SU-DHL-6 (cell line): ENCODE data around the gene FREY1.

Experiments used
- H2AFZ ChIP-seq: fragments of 200-600 bp; sonication (generic); 2 replicates; pipeline ENCODE4 v1.6.1; 2014; ENCODE audit warnings: low read depth, mild to moderate bottlenecking, moderate library complexity, mixed read lengths, antibody characterized with exemption, low read length; ENCODE audit not compliant: severe bottlenecking
- H3F3A ChIP-seq: fragments of 200-600 bp; shearing (Covaris generic); 2 replicates; pipeline ENCODE4 v1.6.0; 2016; ENCODE audit warnings: antibody characterized with exemption, mild to moderate bottlenecking; ENCODE audit not compliant: insufficient read depth
- H3K27ac ChIP-seq: fragments of 200-600 bp; sonication (generic); 2 replicates; pipeline ENCODE4 v1.5.1; 2016; ENCODE audit warnings: low read depth, mild to moderate bottlenecking, low read length, moderate library complexity, mixed read lengths
- H3K27me3 ChIP-seq: fragments of 200-600 bp; sonication (generic), shearing (Covaris generic); 2 replicates; pipeline ENCODE4 v1.6.0; 2014; ENCODE audit warnings: mild to moderate bottlenecking, low read length
- H3K36me3 ChIP-seq: fragments of 200-600 bp; sonication (generic); 2 replicates; pipeline ENCODE4 v1.6.1; 2014; ENCODE audit warnings: mild to moderate bottlenecking, low read length, mixed read lengths
- H3K4me2 ChIP-seq: fragments of 300-600, 200-600 bp; shearing (Covaris generic), sonication (generic); 2 replicates; pipeline ENCODE4 v1.6.0; 2014; ENCODE audit warnings: low read length, low read depth, mild to moderate bottlenecking; ENCODE audit not compliant: poor library complexity, severe bottlenecking
- H3K4me3 ChIP-seq: fragments of 200-600 bp; sonication (generic); 2 replicates; pipeline ENCODE4 v1.5.1; 2014; ENCODE audit warnings: antibody characterized with exemption, low read length, mild to moderate bottlenecking, mixed read lengths; ENCODE audit not compliant: insufficient read depth, poor library complexity, severe bottlenecking
- H3K79me2 ChIP-seq: fragments of 200-600 bp; sonication (generic); 2 replicates; pipeline ENCODE4 v1.6.1; 2014; ENCODE audit warnings: mild to moderate bottlenecking, low read length, moderate library complexity; ENCODE audit not compliant: insufficient read depth
- H3K9ac ChIP-seq: fragments of 200-600 bp; sonication (generic); 2 replicates; pipeline ENCODE4 v1.7.0; 2014; ENCODE audit warnings: mild to moderate bottlenecking, low read length
- H3K9me2 ChIP-seq: fragments of 200-600 bp; sonication (generic); replicated peaks from 2 replicates; pipeline ENCODE4 v1.6.1; 2014; ENCODE audit warnings: low read length; ENCODE audit not compliant: insufficient read depth
- H3K9me3 ChIP-seq: fragments of 200-600 bp; sonication (generic); 2 replicates; pipeline ENCODE4 v1.6.1; 2014; ENCODE audit warnings: low read length, mixed read lengths; ENCODE audit not compliant: insufficient read depth
- H4K20me1 ChIP-seq: fragments of 200-600 bp; sonication (generic); 2 replicates; pipeline ENCODE4 v1.6.1; 2014; ENCODE audit warnings: low read depth, mild to moderate bottlenecking, antibody characterized with exemption, low read length, moderate library complexity, mixed read lengths
- EZH2phosphoT487 ChIP-seq: fragments of 200-600 bp; sonication (generic), shearing (Covaris generic); conservative IDR thresholded peaks from 2 replicates; pipeline ENCODE4 v1.6.1; 2018; ENCODE audit warnings: mild to moderate bottlenecking, antibody characterized with exemption, low read length, moderate library complexity, mixed read lengths
- TF ChIP-seq, protein P1 (sequence below): fragments of 200-600 bp; sonication (generic); IDR thresholded peaks from one replicate; pipeline ENCODE4 v1.5.1; 2017; ENCODE audit warnings: antibody characterized with exemption, mild to moderate bottlenecking, low read length, moderate library complexity; ENCODE audit not compliant: insufficient read depth, poor library complexity, severe bottlenecking

The FREY1 gene

DNA sequence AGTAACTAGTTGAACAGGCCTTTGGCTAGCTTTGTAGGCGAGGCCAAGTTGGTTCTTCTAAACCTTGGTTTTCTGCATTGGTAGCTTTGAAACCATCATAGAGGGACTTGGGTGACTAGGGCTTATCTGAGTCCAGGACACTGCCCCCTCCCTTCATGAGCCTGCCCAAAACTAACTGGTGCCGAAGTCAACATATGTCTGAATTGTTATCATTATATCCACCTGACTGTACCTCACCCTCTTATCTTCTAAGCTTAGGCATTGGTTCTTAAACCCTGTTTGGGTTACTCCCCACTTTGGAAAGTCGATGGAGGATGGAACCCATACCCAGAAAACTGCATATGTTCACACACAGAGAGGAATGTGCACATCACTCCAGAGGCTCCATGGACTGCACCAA lies 29.2 kb downstream of the FREY1 start:
- no peaks in the 10 kb centered on the region for H3K9me2 ChIP-seq

DNA sequence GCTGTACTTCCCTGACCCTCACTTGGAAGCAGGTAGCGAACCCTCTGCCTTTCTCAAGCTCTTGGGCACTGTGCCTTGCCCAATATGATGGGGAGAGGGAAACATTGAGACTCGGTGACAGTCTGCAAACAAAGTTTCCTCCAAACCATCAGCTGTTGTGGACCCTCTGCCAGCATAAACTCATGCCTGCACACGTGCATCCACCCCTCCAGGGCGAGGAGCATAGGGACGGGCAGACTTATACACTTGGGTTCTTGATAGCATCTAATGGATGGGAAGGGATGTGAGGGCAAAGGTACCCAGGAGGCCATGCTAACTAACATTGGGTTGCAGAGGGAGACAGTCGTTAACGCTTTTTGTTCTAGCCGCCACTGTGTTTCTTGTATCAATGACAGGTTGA lies 29.9 kb downstream of the FREY1 start:
- H3K27ac ChIP-seq: no peak overlapping the region
- H3K27me3 ChIP-seq: no peaks in the 10 kb centered on the region
- H3K4me3 ChIP-seq: no peak overlapping the region
- no peaks in the 10 kb centered on the region for H4K20me1 ChIP-seq
- no peaks in the 10 kb centered on the region for H3K36me3 ChIP-seq
- no peak overlapping the region for H2AFZ ChIP-seq
- TF ChIP-seq EZH2phosphoT487: no peak
- TF ChIP-seq, protein P1, sequence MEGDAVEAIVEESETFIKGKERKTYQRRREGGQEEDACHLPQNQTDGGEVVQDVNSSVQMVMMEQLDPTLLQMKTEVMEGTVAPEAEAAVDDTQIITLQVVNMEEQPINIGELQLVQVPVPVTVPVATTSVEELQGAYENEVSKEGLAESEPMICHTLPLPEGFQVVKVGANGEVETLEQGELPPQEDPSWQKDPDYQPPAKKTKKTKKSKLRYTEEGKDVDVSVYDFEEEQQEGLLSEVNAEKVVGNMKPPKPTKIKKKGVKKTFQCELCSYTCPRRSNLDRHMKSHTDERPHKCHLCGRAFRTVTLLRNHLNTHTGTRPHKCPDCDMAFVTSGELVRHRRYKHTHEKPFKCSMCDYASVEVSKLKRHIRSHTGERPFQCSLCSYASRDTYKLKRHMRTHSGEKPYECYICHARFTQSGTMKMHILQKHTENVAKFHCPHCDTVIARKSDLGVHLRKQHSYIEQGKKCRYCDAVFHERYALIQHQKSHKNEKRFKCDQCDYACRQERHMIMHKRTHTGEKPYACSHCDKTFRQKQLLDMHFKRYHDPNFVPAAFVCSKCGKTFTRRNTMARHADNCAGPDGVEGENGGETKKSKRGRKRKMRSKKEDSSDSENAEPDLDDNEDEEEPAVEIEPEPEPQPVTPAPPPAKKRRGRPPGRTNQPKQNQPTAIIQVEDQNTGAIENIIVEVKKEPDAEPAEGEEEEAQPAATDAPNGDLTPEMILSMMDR: no peak
- H3K9me3 ChIP-seq: no peaks in the 10 kb centered on the region
- H3F3A ChIP-seq: no peaks in the 10 kb centered on the region
- no peak overlapping the region for H3K4me2 ChIP-seq
- H3K9ac ChIP-seq: no peak overlapping the region
- no peaks in the 10 kb centered on the region for H3K79me2 ChIP-seq
- H3K9me2 ChIP-seq: no peaks in the 10 kb centered on the region

More for the DNA sequence above, 29.2 kb downstream of the FREY1 start:
- H3F3A ChIP-seq: no peaks in the 10 kb centered on the region
- H3K36me3 ChIP-seq: no peaks in the 10 kb centered on the region
- no peak overlapping the region for H3K4me2 ChIP-seq
- no peak overlapping the region for H3K27ac ChIP-seq
- no peaks in the 10 kb centered on the region for H3K9me3 ChIP-seq
- no peaks in the 10 kb centered on the region for H3K27me3 ChIP-seq
- TF ChIP-seq, protein P1: no peak
- TF ChIP-seq EZH2phosphoT487: no peak
- H2AFZ ChIP-seq: no peak overlapping the region
- H3K4me3 ChIP-seq: no peak overlapping the region
- H3K79me2 ChIP-seq: no peaks in the 10 kb centered on the region
- H4K20me1 ChIP-seq: no peaks in the 10 kb centered on the region
- H3K9ac ChIP-seq: no peak overlapping the region

DNA sequence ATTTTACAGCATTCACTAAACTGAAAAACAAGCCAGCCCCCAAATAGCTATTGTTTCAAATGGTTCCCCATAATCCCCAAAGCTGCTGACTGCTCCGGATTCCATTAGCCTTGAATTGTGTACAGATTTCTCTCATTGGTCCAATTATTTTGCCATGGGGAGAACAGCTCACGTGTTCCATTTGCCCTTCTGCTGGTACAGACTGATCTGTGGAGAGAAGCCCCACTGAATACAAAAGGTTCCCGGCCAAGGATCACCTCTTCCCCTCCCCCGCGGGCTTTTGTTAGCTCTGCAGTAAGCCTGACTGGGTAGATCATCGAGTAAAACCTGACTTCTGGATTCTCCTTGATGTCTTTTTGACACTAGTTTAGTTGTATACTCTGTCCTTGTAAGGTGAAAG lies 30.7 kb downstream of the FREY1 start:
- Histone ChIP-seq H4K20me1 (no peaks in the 10 kb centered on the region), H3K9ac (no peak overlapping the region), H3K79me2 (no peaks in the 10 kb centered on the region), H2AFZ (no peak overlapping the region), H3K4me3 (no peak overlapping the region), H3K9me3 (no peaks in the 10 kb centered on the region), H3K4me2 (no peak overlapping the region), H3F3A (no peaks in the 10 kb centered on the region), H3K27ac (no peak overlapping the region), H3K9me2 (no peaks in the 10 kb centered on the region), H3K27me3 (no peaks in the 10 kb centered on the region), H3K36me3 (no peaks in the 10 kb centered on the region)
- no peak for TF ChIP-seq EZH2phosphoT487
- TF ChIP-seq, protein P1: no peak
